Measurements from ENCODE around the gene USP35.

The USP35 gene

DNA sequence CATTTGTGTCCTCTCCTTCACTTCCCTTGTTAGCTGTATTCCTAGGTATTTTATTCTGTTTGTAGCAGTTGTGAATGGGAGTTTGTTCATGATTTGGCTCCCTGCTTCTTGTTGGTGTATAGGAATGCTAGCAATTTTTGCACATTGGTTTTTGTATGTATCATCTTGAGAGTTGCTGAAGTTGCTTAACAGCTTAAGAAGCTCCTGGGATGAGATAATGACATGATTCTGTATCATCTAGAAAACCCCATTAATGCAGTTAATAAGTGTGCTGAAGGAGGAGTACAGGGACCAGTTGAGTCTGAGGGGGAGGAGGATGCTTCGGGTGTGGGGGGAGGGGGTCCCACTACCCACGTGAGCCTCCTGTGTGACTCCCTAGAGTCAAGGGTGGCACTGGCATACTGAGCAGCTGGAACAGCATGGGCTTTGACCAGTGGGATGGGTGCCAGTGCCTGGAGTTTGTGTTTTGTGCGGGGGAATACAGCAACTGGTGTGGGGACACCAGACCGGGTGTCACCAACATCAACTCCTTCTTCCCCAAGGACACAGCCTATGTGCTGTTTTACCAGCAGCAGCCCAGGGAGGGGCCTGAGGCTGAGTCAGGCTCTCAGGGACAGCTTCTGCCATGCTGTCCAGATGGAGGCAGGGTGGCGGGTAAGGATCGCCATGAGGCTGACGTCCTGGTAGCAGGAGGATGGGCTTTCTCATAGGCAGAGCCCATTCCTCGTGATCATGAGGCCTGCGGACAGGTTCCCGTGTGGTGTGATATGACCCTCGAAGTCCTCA lies 24.1 kb downstream of the USP35 start:
- no peak for TF ChIP-seq CTCF (IDR thresholded peaks at IDR 0.05; ENCODE audit: low read depth, low read length)
- DNase-seq, result no peak
- Histone ChIP-seq H3K27ac (no peak overlapping the region), H3K36me3 (peaks cover 31% of the 10 kb centered on the region), H3K9me3 (ENCODE audit: severe bottlenecking) (no peaks in the 10 kb centered on the region), H3K4me3 (ENCODE audit: low read depth, low read length) (no peak overlapping the region), H3K27me3 (ENCODE audit: insufficient read depth, low read depth, severe bottlenecking) (no peaks in the 10 kb centered on the region)

DNA sequence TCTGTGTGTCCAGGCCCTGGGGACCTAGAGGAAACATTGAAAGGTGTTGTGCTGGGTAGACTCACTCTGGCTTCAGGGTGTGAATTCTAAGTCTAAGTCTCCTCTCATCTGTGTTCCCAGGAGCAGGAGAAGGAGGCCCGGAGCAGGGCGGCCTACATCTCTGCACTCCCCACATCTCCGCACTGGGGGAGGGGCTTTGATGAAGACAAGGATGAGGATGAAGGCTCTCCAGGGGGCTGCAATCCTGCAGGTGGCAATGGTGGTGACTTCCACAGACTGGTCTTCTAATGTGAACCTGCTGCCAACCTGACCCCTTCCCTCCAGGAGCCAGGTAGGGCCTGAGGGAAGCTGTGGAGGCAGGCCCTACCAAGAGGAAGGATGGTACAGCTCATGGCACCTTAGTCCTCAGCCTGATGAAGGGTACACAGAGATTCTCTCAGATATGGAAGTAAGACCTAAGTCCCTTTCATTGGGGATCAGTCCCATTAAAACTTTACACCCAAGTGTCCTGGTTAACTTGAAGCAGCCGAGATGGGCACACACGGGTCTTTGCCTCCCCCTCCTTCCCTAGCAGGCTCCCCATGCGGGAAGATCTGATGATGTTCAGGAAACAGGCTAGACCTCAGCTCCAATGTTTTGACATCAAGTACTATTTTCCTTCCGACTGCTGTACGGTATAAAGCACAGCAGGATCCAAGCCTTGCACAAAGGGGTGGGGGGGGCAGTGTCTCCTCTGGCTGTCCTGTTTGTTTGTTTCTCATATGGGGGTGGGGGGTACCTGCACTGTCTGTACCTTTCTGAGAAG lies 25.0 kb downstream of the USP35 start:
- TF ChIP-seq CTCF (IDR thresholded peaks at IDR 0.05; ENCODE audit: low read depth, low read length), result no peak
- H3K9me3 ChIP-seq (ENCODE audit: severe bottlenecking), result no peaks in the 10 kb centered on the region
- H3K36me3 ChIP-seq, result peaks cover 27% of the 10 kb centered on the region
- DNase-seq, result no peak
- H3K27ac ChIP-seq, result no peak overlapping the region
- H3K4me3 ChIP-seq (ENCODE audit: low read depth, low read length), result no peak overlapping the region
- H3K27me3 ChIP-seq (ENCODE audit: insufficient read depth, low read depth, severe bottlenecking), result no peaks in the 10 kb centered on the region

DNA sequence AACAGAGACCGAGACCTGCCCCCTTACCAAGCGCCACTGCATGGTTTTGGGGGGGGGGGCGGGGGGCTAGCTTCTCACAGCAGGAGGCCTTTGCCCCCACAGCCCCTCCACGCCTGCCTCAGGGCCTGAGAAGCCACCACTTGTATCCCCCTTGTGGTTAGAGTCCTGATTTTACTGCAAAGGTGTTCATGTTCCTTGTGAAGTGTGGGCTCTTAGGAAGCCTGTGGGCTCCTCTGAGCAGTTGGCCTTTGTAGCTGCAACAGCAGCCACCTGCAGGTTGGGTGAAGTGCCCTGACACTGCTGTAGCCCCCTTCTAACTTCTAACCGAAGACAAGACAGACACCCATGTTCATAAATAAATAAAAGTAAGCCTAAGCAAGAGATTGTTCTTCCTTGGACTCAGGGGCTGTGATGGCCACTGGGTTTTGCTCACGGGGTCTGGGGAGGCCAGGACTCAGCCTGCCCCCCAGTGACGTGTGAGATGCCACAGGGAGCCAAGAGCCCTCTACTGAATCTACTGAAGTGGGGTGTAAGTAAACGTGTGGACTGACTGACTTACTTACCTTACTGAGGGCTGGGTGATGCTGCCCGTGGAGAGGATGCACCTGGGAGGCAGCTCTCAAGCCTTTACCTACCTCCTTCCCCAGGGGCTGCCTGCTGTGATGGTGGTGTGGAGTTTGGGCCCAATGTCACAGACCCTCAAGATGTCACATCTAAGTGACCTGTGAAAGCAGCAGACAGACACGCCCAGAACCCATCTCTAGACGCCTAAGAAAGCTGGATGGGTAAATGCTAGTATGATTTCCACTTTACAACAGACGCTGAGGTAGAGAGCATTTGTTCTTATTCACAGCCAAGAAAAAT lies 25.8 kb downstream of the USP35 start:
- no peak for TF ChIP-seq CTCF (IDR thresholded peaks at IDR 0.05; ENCODE audit: low read depth, low read length)
- Histone ChIP-seq H3K36me3 (peaks cover 24% of the 10 kb centered on the region), H3K4me3 (ENCODE audit: low read depth, low read length) (no peak overlapping the region), H3K9me3 (ENCODE audit: severe bottlenecking) (no peaks in the 10 kb centered on the region), H3K27ac (no peak overlapping the region), H3K27me3 (ENCODE audit: insufficient read depth, low read depth, severe bottlenecking) (no peaks in the 10 kb centered on the region)
- no peak for DNase-seq

GRCh38 chr11:78216021-78216420 lies 27.3 kb downstream of the USP35 start:
- Histone ChIP-seq H3K27ac (no peak overlapping the region), H3K36me3 (peaks cover 16% of the 10 kb centered on the region), H3K4me3 (ENCODE audit: low read depth, low read length) (no peak overlapping the region), H3K27me3 (ENCODE audit: insufficient read depth, low read depth, severe bottlenecking) (no peaks in the 10 kb centered on the region), H3K9me3 (ENCODE audit: severe bottlenecking) (no peaks in the 10 kb centered on the region)
- no peak for DNase-seq
- TF ChIP-seq CTCF (IDR thresholded peaks at IDR 0.05; ENCODE audit: low read depth, low read length), result no peak

DNA sequence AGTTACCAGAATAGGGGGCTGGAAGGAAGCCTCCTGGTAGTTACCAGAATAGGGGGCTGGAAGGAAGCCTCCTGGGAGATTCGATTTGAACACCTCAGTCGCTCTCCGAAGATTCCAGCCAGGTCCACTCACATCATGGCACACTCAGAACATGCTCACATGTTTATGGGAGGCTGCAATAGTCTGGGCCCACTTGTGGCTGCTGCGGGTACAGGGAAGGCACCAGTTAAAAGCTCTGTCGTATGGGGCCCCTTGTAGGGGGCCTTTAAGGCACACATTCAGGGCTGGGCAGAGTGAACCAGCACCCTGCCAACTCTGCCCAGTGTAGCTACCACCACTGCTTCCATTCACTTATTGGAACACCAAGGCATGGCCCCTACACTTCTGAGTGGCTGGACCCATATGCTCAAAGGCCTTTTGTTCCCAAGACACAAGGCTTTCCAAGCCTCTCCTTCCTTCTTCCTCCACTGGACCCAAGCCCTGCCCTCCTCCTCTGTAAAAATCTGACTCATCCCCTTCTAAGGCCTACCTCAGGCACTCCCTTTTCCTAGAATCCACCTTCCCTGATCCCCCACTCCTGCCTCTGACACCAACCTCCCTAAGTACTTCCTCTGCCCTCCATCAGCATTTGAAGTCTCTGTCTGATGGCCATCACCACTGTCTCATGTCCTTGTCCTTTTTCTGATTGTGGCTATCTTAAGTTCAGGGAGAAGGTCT lies 28.0 kb downstream of the USP35 start:
- no peak for DNase-seq
- Histone ChIP-seq H3K27me3 (ENCODE audit: insufficient read depth, low read depth, severe bottlenecking) (no peaks in the 10 kb centered on the region), H3K4me3 (ENCODE audit: low read depth, low read length) (no peak overlapping the region), H3K27ac (no peak overlapping the region), H3K36me3 (peaks cover 16% of the 10 kb centered on the region), H3K9me3 (ENCODE audit: severe bottlenecking) (no peaks in the 10 kb centered on the region)
- TF ChIP-seq CTCF (IDR thresholded peaks at IDR 0.05; ENCODE audit: low read depth, low read length), result no peak
